ENCODE results near the gene MLLT1.

The MLLT1 gene

GRCh38 chr19:6236310-6237291 is 43.2 kb downstream of the MLLT1 start:
- no peaks in the 10 kb centered on the region for H3K27me3 Mint-ChIP-seq
- no peaks in the 10 kb centered on the region for H3K9me3 Mint-ChIP-seq
- DNase-seq (no peak), ATAC-seq (no peak)
- H3K27ac Mint-ChIP-seq: no peak overlapping the region
- peaks cover 62% of the 10 kb centered on the region for H3K4me1 Mint-ChIP-seq
- no peak overlapping the region for H3K4me3 Mint-ChIP-seq

- Mint-ChIP-seq H3K27me3 (no peaks in the 10 kb centered on the region), H3K4me3 (no peak overlapping the region), H3K27ac (no peak overlapping the region), H3K9me3 (no peaks in the 10 kb centered on the region), H3K4me1 (peaks cover 59% of the 10 kb centered on the region)
- DNase-seq: no peak
- ATAC-seq: no peak
Observed at GRCh38 chr19:6235031-6235951, 44.5 kb downstream of the MLLT1 start.

- Mint-ChIP-seq H3K27ac (peak overlapping the region in 1 of 2 donors; percentile 80), H3K4me1 (peaks cover 57% of the 10 kb centered on the region), H3K9me3 (no peaks in the 10 kb centered on the region), H3K27me3 (no peaks in the 10 kb centered on the region), H3K4me3 (no peak overlapping the region)
- DNase-seq: no peak
- no peak for ATAC-seq
Observed at GRCh38 chr19:6234527-6234926, 45.2 kb downstream of the MLLT1 start.

GRCh38 chr19:6233827-6234511 is 45.8 kb downstream of the MLLT1 start:
- peaks cover 53% of the 10 kb centered on the region for H3K4me1 Mint-ChIP-seq
- H3K4me3 Mint-ChIP-seq: no peak overlapping the region
- DNase-seq: no peak
- peak overlapping the region in 1 of 2 donors; percentile 80 for H3K27ac Mint-ChIP-seq
- no peaks in the 10 kb centered on the region for H3K9me3 Mint-ChIP-seq
- ATAC-seq: no peak
- no peaks in the 10 kb centered on the region for H3K27me3 Mint-ChIP-seq

- H3K27me3 Mint-ChIP-seq: no peaks in the 10 kb centered on the region
- no peak for DNase-seq
- ATAC-seq: no peak
- H3K4me1 Mint-ChIP-seq: peaks cover 46% of the 10 kb centered on the region
- H3K27ac Mint-ChIP-seq: peak overlapping the region in 1 of 2 donors; percentile 64
- no peak overlapping the region for H3K4me3 Mint-ChIP-seq
- H3K9me3 Mint-ChIP-seq: no peaks in the 10 kb centered on the region
Observed at GRCh38 chr19:6233056-6233826, 46.5 kb downstream of the MLLT1 start.

- H3K27ac Mint-ChIP-seq: no peak overlapping the region
- no peaks in the 10 kb centered on the region for H3K9me3 Mint-ChIP-seq
- ATAC-seq (no peak), DNase-seq (no peak)
- no peak overlapping the region for H3K4me3 Mint-ChIP-seq
- peaks cover 39% of the 10 kb centered on the region for H3K4me1 Mint-ChIP-seq
- no peaks in the 10 kb centered on the region for H3K27me3 Mint-ChIP-seq
Observed at GRCh38 chr19:6232601-6233055, 47.1 kb downstream of the MLLT1 start.

GRCh38 chr19:6230991-6231448 is 48.8 kb downstream of the MLLT1 start:
- no peaks in the 10 kb centered on the region for H3K9me3 Mint-ChIP-seq
- H3K27me3 Mint-ChIP-seq: no peaks in the 10 kb centered on the region
- no peak overlapping the region for H3K27ac Mint-ChIP-seq
- ATAC-seq (no peak), DNase-seq (no peak)
- peaks cover 37% of the 10 kb centered on the region for H3K4me1 Mint-ChIP-seq
- H3K4me3 Mint-ChIP-seq: no peak overlapping the region

- Mint-ChIP-seq H3K4me1 (peaks cover 28% of the 10 kb centered on the region), H3K27me3 (no peaks in the 10 kb centered on the region), H3K27ac (no peak overlapping the region), H3K9me3 (no peaks in the 10 kb centered on the region), H3K4me3 (no peak overlapping the region)
- DNase-seq (no peak), ATAC-seq (no peak)
Observed at GRCh38 chr19:6229951-6230712, 49.6 kb downstream of the MLLT1 start.

GRCh38 chr19:6229216-6229913 is 50.4 kb downstream of the MLLT1 start:
- H3K9me3 Mint-ChIP-seq: no peaks in the 10 kb centered on the region
- ATAC-seq (no peak), DNase-seq (no peak)
- H3K27ac Mint-ChIP-seq: peak overlapping the region in 1 of 2 donors; percentile 56
- no peaks in the 10 kb centered on the region for H3K27me3 Mint-ChIP-seq
- no peak overlapping the region for H3K4me3 Mint-ChIP-seq
- peaks cover 21% of the 10 kb centered on the region for H3K4me1 Mint-ChIP-seq

GRCh38 chr19:6228551-6229215 is 51.1 kb downstream of the MLLT1 start:
- Mint-ChIP-seq H3K4me3 (no peak overlapping the region), H3K27me3 (no peaks in the 10 kb centered on the region), H3K27ac (peak overlapping the region in 1 of 2 donors; percentile 56), H3K4me1 (peaks cover 16% of the 10 kb centered on the region), H3K9me3 (no peaks in the 10 kb centered on the region)
- ATAC-seq (no peak), DNase-seq (no peak)

GRCh38 chr19:6227936-6228325 is 51.8 kb downstream of the MLLT1 start:
- ATAC-seq: no peak
- no peaks in the 10 kb centered on the region for H3K27me3 Mint-ChIP-seq
- H3K4me1 Mint-ChIP-seq: peaks cover 13% of the 10 kb centered on the region
- H3K27ac Mint-ChIP-seq: no peak overlapping the region
- DNase-seq: no peak
- H3K9me3 Mint-ChIP-seq: no peaks in the 10 kb centered on the region
- H3K4me3 Mint-ChIP-seq: no peak overlapping the region

GRCh38 chr19:6227156-6227935 is 52.4 kb downstream of the MLLT1 start:
- Mint-ChIP-seq H3K4me3 (no peak overlapping the region), H3K27me3 (no peaks in the 10 kb centered on the region), H3K27ac (peak overlapping the region in 1 of 2 donors; percentile 54), H3K4me1 (peaks cover 13% of the 10 kb centered on the region), H3K9me3 (no peaks in the 10 kb centered on the region)
- ATAC-seq (no peak), DNase-seq (no peak)

Measured in stimulated activated naive CD8-positive, alpha-beta T cell treated with anti-CD3 and anti-CD28 coated beads, Interleukin-15, amount 100 ng/mL, for 72 hours (primary cell).